GM21619 (cell line): ENCODE data around the gene PTPRE.

Experiments used
- ATAC-seq: cut with Tn5 transposase; IDR thresholded peaks from one replicate; pipeline ENCODE4 v1.9.1; 2021; ENCODE audit not compliant: unreplicated experiment

The PTPRE gene

GRCh38 chr10:128018691-128019090 is 111.8 kb downstream of the PTPRE start:
- ATAC-seq: no peak

DNA sequence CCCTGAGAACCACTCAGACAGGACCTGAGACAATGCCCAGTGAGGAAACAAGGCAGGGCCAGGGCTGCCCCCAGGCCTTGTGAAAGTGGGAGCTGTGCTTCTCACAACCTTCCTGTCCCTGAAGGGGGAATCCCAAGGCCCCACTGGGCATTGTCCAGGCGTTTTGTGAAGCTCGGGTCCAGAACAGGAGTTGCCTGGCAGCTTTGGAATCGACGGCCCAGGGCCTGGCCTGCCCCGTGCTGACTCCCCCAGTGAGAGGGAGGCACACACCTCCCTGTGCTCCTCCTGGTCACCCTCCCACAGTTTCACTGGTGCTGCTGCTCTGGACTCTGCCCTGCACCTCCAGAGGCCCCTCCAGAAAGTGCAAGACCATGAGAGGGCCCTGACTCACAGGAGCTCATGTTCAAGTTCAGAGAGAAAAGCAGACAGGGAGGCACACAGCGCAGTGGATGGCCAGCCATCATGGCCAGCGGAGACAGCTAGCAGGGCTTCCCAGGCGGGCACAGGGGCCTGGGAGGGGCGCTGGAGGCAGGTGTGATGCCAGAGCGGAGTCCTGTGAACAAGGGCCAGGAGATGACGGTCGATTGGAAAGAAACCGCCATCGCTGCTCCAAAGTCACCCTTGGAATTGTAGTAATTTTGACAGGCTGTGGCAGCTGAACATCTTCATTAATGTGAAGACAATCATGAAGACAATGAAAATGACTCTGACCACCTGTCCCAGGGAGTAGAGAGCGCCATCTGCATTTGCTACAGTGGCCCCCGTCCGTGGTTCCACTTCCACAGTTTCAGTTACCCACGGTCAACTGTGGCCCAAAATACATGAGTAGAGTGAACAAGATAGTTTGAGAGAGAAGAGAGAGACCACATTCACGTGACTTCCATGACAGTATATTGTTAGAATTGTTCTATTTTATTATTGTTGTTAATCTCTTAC is 115.6 kb downstream of the PTPRE start:
- ATAC-seq: no peak

DNA sequence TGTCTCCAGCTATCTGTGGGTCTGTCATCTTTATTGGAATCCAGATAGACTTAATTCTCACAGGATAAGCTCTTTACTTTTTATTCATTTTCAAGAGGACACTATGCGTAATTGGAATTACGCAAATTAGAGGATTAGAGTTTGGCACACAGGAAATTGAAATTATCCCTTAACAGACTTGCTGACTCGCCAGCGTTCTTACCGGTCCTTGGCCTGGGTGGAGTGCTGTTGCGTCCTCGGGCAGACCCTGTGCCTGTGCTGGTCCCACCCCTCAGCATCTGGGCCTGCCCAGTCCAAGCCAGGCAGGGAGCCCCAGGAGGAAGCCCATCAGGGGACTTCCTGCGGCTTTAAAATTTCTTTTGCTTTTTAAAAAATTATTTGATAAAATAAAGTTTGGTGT is 117.5 kb downstream of the PTPRE start:
- no peak for ATAC-seq

DNA sequence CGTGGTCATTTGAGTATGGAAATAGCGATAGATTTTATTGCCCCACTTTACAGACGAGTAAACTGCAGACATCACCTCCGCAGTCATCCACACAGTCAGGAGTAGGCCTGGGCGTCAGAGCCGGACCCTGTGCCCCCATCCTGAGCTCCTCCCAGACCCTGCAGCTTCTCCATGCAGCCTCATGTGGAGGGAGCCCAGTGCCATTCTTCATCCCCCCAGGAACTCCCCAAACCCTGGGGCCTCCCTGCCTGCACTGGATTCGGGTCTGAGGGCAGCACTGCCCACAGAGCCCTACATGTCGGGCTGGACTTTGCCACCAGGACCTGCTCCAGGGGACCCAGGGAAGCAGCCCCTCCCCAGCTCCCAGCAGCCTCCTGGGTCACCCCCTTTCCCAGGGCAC is 118.5 kb downstream of the PTPRE start:
- ATAC-seq: no peak

- no peak for ATAC-seq
Measured at GRCh38 chr10:128025951-128026350, 119.0 kb downstream of the PTPRE start.

DNA sequence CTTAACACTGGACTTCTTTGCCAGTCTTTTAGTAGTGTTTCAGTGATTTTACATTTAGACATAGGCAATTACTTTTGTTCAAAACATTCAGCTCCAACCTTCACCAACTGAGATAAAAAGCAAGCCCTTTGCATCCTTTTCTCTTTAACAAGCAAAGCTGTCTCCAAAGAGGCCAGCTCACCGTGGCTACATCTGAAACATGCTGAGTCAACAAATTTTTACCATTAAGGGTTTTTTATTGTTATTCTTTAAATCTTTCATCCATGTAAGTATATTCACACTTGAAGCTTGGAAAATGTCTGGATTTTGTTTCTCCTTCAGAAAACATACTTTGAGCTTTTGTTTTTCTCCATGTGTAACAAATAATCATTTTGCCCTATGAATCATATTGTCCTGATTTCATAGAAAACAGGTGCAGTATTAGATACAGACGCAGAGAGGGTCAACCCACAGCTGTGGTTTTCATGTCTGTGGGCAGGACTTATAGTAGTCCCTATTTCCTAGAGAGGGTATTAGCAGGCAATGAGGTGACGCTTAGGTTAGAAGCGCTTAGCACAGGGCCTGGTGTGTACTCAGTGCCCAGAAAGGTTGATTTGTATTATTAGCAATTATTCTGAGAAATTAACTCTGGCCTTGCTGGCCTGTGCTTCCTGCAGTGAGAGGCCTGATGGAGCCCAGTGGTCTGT is 119.9 kb downstream of the PTPRE start:
- no peak for ATAC-seq

GRCh38 chr10:128027306-128027705 is 120.4 kb downstream of the PTPRE start:
- no peak for ATAC-seq

- ATAC-seq: no peak
Measured at GRCh38 chr10:128027822-128028507, 121.1 kb downstream of the PTPRE start.

DNA sequence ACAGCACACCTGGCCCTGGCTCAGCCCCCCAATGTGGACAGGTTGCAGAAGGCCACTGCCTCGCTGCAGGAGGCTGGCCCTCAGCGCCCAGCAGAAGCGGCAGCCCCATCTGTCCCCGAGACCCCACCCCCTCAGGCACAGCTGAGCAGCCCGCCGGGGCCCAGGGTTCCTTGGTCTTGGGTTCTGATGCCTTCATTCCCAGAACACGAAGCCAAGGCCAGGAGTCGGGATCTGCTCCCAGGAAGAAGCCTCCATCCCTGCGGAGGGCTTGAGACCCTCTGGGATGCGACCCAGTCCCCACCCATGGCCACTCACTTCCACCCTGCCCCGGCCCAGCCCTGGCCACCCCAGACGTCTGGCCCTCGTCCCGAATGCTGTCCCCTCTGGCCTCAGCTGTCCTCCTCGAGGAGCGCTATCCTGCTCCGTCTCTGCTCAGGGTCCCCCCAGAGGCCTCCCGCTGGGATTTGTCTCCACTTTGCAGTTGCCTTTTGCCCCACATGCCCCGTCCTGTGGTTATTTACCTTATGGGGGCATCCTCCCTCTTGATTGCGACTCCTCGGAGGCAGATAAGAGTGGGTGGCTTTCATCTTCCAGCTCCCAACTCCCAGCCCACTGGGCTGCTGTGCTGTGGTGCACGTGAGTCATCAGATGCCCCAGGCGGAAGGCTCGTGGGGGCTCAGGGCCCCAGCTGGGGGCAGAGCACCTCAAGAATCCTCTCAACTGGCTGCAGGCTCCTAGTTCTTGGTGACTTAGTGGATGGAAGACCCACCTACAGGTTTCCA is 121.8 kb downstream of the PTPRE start:
- ATAC-seq: no peak

DNA sequence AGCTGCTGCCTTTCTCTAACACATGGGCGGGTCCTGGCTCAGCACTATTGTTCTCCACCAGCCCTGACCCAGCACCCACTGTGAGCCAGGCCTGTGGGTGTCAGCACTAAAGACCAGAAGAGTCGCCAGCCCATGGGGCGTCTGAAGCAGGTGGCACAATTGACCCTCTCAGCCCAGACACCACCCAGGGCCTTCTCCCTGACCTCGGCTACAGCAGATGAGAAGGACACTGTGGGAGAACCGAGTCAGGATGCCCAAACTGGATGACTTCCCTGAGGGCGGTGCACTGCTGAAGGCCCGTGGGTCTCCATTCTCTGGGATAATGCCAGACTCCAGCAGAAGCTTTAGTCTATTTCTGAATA is 122.4 kb downstream of the PTPRE start:
- no peak for ATAC-seq

GRCh38 chr10:128029731-128030369 is 122.9 kb downstream of the PTPRE start:
- ATAC-seq: no peak

- ATAC-seq: no peak
Measured at GRCh38 chr10:128030498-128031072, 123.7 kb downstream of the PTPRE start.

GRCh38 chr10:128031216-128031615 is 124.3 kb downstream of the PTPRE start:
- no peak for ATAC-seq

- no peak for ATAC-seq
Measured at GRCh38 chr10:128032466-128032865, 125.6 kb downstream of the PTPRE start.

DNA sequence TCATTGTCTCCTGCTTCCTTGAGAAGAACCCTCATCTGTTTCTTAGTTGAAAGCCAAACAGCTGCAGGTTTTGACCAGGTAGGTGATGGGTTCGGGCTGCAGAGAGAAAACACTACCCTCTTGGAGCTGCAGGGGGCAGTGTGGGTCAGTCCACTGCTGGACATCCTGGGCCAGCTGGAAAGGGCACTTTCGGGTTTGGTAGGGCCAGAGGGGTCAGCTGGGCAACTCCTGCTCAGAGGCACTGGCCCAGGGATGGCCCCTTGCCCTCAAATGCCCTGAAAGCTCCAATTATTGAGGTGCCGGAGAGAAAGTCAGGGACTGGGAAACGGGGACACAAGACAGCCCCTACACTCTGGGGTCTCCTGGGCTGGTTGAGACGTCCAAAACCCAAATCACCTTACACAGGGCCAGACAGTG is 128.7 kb downstream of the PTPRE start:
- ATAC-seq: peak; percentile 70

DNA sequence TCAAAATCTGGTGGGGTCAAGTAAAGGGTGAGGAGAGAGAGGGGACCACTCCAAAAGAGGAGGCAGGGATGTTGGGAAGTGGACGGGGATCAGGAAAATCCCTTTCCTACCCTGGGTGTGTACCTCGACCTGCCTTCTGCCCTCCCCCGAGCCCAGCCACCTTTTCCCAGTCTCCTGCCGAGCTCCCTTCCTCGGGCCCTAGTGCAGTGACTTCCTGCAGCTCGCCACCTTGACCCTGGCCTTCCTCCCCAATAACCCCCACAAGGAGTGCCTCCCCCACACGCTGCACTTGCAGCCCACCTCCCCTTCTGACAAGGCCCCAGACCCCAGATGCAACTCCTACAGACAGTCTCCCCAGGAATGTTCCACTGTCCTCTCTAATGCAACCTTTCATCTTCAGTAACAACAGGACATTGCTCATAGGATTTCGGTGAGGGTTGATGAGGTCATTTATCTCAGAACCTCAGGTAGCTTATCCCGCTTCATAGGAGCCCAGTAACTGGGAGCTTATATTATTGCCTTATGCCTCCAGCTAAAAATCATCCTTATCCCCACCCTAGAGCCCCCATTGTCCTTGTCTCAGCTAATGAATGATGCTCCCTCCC is 129.2 kb downstream of the PTPRE start:
- ATAC-seq: no peak

GRCh38 chr10:128036746-128037543 is 130.0 kb downstream of the PTPRE start:
- no peak for ATAC-seq

DNA sequence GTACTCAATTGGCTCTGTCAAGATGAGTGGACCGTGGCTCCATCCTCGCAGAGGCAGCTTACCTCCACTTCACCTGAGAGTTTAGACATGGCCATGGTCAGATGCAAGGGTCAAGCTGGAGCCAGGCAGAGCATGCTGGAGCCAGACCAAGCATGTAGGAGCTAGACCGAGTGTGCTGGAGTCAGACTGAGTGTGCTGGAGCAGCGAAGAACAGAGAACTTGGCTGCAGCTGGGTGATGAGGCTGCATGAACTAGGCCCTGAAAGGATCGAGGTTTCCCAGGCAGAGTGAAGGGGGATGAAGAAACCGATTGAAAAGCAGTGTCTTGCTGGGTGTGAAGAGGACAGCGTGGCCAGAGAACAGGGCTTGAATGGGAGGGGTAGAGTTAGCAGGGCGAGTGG is 133.2 kb downstream of the PTPRE start:
- no peak for ATAC-seq

DNA sequence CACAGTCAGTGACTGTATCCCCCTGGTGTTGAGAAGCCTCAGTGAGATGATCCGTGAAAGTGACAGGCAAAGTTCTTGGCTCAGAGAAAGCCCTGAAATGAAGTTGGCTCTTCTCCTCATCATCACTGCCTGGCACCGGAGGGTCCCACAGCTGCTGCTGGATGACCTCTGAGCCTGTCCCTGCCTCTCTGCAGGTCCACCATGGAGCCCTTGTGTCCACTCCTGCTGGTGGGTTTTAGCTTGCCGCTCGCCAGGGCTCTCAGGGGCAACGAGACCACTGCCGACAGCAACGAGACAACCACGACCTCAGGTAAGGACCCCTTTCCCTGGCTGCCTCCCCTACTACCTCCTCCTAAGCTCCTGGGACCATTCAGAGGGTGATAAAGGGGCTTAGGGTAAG is 133.8 kb downstream of the PTPRE start:
- no peak for ATAC-seq
